CD4-positive, alpha-beta T cell treated with Interleukin-15 for 4 hours (primary cell): ENCODE measurements around the gene NELL2.
"Not testable (repeated sequence)": the region's sequence is repeated elsewhere in the genome, so short reads cannot be mapped to it uniquely, and the experiment has no call there.

Experiments used
- DNase-seq: peaks from one replicate; pipeline ENCODE4 v3.0.0-alpha.2; 2020; ENCODE audit warnings: low spot score

The NELL2 gene

DNA sequence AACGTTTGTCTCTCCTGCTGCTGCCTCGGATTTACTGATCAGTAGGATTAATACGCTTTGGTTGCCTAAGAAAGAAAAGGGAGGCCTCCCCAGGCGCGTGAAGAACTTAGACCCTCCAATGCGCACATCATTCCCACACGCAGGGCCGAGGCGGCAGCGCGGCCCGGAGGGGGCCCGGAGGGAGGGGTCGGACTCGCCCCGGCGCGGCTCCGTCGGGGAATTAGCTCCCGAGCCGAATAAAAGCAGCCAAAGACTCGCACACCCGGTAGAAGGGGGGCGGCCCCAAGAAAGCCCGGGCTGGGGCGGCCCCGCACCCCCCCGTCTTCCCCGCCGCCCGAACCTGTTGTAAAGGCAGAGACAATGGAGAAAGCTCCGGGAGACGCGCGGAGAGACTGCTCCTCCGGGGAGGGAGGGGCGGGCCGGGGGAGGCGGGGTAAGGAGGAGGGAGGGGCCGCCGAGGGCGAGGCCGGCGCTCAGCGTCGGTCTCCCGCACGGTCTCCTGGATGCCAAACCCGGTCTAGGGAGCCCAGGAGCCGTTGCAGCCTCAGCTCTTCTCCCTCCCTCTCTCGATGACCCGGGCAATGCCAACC is at the start of gene NELL2:
Gene NELL2, minus strand, starts transcription at position 362 of the 590 bp plus-strand sequence. CDS start 446 bp downstream, outside the sequence.
- peak; percentile 60 for DNase-seq

DNA sequence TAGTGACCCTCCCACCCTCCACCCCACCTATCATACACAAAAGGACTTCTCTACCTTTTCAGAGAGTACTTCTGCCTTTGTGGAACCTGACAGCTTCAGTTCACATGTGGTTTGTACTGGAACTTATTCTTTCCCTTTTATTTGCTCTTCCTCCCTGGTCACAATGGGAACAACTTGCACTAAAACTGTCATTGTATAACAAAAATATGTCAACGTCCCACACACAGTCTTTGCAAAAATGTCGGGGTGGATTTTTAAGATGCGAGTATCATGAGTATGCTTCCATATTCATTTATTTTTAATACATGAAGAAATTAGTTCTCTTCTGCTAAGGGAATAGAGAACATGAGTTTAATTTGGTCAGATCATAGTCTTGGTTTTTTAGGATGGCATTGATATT is 45.6 kb upstream of the NELL2 start:
- no peak for DNase-seq

GRCh38 chr12:44917141-44917540 is 41.0 kb upstream of the NELL2 start:
- DNase-seq: no peak

DNA sequence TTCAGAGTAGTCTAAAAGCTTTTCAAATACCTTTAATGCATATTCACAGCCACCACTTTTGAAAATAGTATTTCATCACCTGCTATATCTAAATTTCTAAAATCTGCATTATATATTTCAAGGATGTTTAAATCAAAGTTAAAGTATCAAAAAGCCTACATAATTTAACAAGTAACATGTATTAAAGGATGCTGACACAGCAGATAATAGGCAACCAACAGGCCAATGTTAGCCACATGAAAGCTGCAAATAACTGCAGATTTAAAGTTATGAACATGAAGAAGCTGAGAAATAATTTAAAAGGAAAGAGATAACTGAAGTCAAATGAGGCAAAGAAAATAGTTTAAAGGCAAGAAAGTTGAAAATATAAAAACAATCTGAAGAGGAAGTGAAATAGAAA is 39.8 kb upstream of the NELL2 start:
- no peak for DNase-seq

DNA sequence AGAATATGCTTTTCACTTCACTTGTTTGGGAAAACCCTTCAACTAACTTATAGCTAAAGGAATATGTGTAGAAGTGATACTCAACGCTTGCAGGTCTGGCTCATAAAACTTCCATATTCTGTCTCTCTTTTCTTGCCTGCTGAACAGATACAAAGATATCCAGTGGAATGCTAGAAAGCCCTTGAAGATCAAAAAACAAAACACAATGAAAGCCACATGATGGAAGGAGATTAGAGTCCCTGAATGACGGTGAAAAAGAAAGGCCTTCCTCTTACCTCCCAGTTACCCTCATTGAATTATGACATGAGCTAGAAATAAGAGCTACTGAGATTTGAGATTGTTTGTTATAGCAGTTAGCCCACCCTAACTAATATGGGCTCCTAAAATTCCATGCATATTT is 28.2 kb upstream of the NELL2 start:
- DNase-seq: no peak

DNA sequence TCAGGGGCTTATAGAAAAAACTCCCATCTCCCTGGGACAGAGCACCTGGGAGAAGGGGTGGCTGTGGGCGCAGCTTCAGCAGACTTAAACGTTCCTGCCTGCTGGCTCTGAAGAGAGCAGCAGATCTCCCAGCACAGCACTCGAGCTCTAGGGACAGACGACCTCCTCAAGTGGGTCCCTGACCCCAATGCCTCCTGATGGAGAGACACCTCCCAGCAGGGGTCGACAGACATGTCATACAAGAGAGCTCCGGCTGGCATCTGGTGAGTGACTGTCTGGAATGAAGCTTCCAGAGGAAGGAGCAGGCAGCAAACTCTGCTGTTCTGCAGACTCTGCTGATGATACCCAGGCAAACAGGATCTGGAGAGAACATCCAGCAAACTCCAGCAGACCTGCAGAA is 22.0 kb upstream of the NELL2 start:
- not testable (repeated sequence) for DNase-seq

GRCh38 chr12:44889926-44890325 is 13.8 kb upstream of the NELL2 start:
- DNase-seq: no peak

DNA sequence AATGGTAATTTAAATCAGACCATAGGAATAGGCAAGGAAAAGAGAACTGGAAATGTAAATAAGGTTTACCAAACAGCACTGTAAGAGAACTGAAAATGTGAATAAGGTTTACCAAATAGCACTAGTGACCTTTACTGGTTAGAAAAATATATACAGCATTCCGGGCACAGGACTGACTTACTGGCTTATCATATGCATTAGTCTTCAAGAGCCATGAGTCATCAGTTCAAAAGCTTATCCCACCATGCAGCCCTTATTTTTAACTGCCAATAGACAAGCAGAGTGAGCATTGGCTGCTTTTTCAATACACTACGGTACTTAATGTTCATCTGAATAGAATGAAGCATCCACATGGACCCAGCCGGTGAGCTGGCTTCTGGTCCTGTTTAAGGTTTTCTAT is 13.0 kb upstream of the NELL2 start:
- DNase-seq: no peak

GRCh38 chr12:44885902-44886301 is 9.8 kb upstream of the NELL2 start:
- DNase-seq: no peak

- no peak for DNase-seq
These were observed 5.1 kb upstream of the NELL2 start for GRCh38 chr12:44881197-44881596.

- peak; percentile 39 for DNase-seq
These were observed 662 bp upstream of the NELL2 start for GRCh38 chr12:44876544-44877410.

DNA sequence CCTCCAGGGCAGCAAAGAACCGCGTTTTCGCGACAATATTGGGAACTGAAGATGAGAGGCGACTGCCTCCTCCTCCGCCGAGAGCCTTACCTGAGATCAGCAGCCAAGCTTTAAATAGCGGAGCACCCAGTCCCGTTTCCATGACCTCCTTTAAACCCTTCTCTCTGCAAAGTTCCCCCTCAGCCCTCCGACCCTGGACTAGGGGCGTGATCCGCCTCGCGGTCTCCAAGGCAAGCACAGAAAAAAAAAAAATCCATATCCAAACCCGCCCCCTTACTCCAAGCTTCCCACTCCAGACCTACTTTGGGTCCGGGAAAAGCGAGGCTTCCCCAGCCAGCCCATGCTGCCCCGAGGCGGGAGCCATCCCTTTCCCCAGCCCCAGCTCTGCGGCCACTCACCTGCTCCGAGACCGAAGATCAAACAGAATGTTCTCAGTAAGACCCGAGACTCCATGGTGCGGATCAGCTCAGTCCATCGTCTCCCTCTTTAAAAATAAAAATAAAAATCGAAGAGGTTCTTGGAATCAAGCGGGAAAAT is 630 bp downstream of the NELL2 start:
- no peak for DNase-seq

DNA sequence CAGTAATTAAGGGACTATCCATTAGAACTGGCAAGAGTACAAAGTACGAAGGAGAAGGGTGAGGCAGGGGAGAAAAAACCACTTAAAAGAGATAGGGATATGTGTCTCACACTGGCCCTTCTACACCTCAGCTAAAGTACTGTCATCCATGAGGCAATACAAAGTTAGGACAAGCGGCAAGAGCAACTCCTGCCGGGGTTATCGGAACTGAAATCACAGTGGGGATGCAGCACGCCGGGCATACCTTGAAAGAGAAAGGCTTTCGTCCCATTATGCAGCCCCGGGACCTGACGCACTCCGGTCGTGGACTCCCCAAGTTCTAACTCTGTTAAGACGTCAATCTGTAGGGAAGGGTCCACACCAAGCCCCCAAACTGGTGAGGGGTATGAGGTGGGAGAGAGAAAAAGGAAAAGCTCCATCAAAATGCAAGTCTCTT is 1.1 kb downstream of the NELL2 start:
- peak; percentile 30 for DNase-seq

DNA sequence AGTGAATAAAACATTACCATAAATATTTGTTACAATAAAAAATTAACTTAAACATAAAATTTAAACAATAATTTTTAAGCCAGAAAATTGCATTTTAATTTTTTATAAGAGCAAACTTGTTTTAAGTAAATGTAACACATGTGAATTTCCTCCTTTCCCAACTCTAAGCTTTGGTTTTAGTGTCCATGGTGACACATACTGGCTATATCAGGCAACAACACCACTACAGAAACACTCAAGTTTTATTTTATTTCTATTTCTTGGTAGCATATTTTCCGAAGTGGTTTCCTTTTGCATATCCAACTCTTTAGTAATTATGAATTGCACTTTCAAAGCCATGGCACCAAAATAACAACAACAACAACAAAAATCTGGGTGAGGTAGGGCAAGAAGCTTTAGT is 2.2 kb downstream of the NELL2 start:
- DNase-seq: peak; percentile 53

GRCh38 chr12:44869503-44869902 is 6.6 kb downstream of the NELL2 start:
- DNase-seq: no peak

GRCh38 chr12:44863867-44864266 is 12.2 kb downstream of the NELL2 start:
- no peak for DNase-seq

GRCh38 chr12:44859998-44860689 is 16.0 kb downstream of the NELL2 start:
- no peak for DNase-seq

GRCh38 chr12:44858226-44858855 is 17.8 kb downstream of the NELL2 start:
- DNase-seq: no peak

- DNase-seq: peak; percentile 46
These were observed 23.6 kb downstream of the NELL2 start for GRCh38 chr12:44852483-44852882.

DNA sequence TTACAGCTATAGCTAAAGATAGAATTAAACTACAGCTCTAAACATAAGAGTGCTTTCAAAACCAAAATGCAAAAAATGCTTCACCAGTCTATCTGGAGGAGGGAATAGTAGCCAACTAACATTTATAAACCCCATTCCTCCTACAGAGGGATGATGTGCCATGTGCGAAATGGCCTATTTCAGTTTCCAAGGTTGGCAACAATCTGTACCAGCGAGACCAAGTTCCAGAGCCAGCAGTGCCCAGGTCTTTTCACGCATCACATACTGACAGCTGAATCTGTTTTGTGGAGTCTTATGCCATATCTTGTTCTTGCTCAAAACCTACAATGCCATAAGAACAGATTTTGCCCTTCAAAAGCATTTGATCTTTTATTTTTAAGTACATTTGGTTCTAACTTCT is 24.5 kb downstream of the NELL2 start:
- no peak for DNase-seq

DNA sequence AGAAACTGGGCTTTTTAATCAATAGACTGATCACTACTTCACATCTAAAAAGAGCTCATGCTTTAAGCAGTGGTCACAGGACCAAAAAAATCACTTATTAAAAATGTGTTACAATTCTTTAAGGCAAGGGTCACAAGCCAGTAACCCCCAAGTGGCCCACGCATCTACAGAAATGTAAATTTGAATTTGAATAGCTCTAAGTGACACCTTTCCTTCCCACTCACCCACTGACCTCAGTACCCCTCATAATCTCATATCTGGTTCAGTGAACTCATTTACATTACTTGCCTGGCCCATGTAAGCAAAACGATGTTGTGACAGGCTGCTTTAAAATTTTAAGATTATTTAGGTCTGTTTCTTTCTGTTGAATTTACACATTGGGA is 27.4 kb downstream of the NELL2 start:
- no peak for DNase-seq
